Sigmoid colon (tissue), 4 donors: Measurements from ENCODE around the gene NECTIN1.

Experiments used
- CTCF ChIP-seq, 4 experiments: fragments of 450-650 bp in 3 of 4; fragments of 200-600 bp in 1 of 4; IDR thresholded peaks; one replicate each; pipeline ENCODE4 v1.5.1; 2016 to 2019; ENCODE audit warnings: antibody characterized with exemption in 4 of 4, mild to moderate bottlenecking in 3 of 4, moderate library complexity in 2 of 4
- POLR2AphosphoS5 ChIP-seq, 4 donors: sonication (generic); formaldehyde crosslinking; IDR thresholded peaks; one replicate each; pipeline ENCODE4 v1.6.1; 2017; ENCODE audit warnings: antibody characterized with exemption in 4 of 4

- TF ChIP-seq CTCF (IDR thresholded peaks at IDR 0.05) (no peak), POLR2AphosphoS5 (IDR thresholded peaks at IDR 0.05) (no peak)
These were observed 25.2 kb upstream of the NECTIN1 start for GRCh38 chr11:119754199-119754598.
